EL (cell line): ENCODE data around the gene MSI2.

Experiments used
- DNase-seq: peaks from one replicate; pipeline ENCODE4 v3.0.0-alpha.2; 2016

The MSI2 gene

DNA sequence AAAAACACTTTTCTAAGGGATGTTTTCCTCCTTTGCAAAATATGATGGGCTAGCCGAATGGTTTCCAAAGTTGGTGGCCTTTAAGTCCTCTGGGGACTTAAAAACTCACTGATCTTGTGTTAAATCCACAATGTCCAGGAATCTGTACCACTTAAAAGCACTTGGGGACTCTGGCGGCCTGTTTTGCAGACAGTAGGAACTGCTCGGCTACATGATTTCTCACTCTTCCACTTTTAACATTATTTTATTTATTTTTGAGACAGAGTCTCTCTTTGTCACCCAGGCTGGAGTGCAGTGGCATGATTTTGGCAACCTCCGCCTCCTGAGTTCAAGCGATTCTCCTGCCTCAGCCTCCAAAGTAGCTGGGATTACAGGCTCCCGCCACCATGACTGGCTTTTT is 9.1 kb upstream of the MSI2 start:
- no peak for DNase-seq

DNA sequence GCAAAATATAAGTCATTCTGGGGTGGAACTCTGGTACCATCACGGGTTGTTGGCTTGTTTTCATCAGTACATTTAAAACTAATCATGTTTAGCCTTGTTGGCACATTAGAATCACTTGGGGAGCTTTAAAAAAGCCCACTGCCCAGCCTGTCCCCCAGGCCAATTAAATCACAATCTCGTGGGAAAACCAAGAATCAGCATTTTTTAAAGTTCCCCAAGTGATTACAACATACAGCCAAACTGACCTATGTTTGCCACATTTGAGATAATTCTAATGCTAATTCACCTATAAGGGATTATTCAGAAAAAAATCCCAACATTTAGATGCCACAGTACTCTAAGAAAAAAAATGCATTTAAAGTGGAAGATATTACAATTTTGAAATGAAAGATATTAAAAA is 8.4 kb upstream of the MSI2 start:
- no peak for DNase-seq

DNA sequence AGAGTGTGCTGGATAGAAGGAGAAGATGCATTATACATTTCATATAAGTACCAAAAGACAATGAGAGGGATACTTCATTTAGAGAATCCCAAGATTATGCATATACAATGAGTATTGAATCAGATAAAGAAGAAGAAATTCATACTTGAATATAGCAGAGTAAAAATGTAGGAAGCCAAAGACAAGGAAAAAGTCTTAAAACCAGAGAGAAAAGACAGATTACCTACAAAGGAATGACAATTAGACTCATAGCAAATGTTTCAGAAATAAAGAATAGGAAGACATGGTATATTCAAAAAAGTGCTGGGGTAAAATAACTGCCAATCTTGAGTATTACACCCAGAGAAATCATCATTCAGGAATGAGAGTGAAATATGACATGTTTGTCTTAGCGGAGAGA is 6.8 kb upstream of the MSI2 start:
- DNase-seq = no peak

DNA sequence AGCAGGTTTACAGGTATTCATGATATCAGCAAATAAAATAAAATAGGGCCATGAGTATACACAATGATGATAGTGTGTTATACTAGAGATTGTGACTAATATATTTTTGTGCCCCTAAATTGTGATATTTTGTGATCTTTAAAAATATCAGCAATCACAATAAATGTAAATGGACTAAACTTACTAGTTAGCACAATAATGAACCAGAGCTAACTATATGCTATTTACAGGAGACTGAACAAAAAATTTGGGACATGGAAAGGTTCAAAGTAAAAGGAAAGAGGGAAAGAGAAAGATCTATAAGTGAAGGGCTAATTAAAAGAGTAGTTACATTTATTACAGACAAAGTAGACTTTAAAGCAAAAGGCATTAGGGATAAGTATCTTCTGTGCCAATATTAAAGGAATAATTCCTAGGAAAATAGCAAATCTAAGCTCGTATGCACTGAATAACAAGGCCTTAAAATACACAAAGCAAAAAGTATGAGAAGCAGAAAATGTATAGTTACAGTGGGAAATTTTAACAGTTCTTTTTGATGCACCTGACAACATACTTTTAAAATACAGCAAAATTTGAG is 5.0 kb upstream of the MSI2 start:
- no peak for DNase-seq

DNA sequence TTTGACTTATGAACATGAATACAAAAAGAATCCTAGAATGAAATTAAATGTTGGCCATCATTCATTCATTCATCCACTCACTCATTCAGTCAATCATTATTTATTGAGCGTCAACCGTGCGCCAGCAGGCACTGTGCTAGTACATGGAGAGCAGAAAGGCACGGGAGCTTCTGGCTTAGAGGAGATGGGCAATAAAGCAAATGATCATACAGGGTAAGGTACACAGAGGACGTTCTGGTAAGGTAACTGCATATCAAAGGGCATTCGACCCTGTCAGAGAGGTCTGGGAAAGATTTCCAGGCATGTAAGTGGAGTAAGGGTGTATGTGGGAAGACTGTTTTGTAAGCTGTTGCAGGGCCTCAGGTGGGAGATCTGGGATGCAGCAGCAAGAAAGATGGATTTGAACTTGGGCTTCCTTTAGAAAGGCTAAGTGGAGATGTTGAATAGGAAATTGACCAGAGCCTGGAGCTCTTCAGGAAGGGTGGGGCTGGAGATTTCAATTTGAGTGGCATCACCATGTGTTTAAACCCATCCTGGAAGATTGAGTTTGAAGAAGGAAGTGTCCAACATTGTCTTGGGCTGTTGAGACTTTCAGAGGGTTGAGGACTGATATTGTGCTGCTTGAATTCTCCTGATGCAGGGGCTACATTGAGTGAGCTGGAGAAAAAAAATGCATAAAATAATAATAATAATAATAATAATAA is 2.8 kb upstream of the MSI2 start:
- no peak for DNase-seq

DNA sequence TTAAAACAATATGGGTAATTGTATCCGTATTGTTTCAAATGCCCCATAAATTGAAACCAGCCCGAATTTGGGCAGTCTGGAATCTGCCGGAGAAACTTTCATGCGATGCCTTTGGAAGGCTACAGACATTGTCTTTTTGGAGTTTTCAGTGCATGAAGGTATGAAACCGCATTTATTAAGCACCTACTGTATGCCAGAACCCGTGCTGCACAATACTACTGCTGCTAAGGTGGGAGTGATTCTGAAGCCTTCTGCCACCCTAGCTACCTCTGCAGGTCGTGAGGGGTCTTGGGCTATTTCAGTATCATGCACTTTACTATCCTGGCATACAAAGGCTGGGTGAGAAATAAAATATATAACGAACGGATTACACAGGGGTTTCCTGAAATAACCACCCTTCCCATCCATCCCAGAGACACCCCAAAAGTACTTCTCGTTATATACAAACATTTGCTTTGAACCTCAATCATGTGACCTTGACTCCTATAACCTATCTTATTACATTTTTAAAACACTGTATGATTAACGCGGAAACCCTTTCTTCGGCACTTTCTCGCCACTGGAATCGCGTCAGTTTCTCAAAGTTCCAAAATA is 1.0 kb upstream of the MSI2 start:
- no peak for DNase-seq

DNA sequence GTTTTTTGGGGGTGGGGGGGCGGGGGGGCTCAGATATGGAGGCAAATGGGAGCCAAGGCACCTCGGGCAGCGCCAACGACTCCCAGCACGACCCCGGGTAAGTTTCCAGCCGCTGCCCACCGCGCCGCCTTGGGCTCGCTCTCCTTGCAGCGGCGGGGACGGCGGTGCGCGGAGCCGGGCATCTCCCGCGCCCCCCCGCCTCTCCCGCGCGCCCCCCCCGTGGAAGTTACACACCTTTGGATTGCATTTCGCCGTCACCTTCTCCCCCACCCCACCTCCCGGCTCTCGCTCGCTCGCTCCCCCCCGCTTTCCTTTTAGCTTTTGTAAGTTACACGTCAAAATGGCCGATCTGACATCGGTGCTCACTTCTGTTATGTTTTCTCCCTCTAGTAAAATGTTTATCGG is 387 bp downstream of the MSI2 start:
- peak; percentile 25 for DNase-seq

DNA sequence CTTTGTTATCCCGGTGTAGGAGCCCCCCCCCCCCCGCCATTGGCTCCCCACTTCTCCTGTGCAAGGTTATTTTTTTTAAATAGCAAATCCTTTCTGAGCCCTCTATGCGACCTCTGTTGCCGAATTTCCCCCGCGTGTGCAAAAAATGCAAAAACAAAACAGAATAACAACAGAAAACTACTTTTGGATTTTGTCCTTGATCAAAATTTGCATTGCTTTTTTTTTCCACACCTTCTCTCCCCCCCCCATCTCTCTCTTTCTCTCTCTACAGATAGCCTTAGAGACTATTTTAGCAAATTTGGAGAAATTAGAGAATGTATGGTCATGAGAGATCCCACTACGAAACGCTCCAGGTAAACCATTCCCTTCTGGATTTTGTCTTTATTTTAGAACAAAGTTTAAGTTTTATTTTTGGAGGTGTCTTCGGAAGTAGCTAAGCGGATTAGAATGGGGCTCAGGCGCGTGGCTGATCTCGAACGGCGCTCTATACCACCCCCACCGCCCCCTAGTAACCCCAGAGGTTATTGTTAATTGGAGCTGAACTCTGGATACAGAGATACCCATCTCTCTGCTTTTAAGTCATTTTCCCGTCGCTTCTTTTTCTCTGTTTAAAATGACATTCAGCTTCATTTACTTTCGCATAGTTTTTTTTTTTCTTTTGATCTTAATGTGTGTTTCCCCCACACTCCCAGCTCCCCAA is 1.0 kb downstream of the MSI2 start:
- DNase-seq = peak; percentile 8

DNA sequence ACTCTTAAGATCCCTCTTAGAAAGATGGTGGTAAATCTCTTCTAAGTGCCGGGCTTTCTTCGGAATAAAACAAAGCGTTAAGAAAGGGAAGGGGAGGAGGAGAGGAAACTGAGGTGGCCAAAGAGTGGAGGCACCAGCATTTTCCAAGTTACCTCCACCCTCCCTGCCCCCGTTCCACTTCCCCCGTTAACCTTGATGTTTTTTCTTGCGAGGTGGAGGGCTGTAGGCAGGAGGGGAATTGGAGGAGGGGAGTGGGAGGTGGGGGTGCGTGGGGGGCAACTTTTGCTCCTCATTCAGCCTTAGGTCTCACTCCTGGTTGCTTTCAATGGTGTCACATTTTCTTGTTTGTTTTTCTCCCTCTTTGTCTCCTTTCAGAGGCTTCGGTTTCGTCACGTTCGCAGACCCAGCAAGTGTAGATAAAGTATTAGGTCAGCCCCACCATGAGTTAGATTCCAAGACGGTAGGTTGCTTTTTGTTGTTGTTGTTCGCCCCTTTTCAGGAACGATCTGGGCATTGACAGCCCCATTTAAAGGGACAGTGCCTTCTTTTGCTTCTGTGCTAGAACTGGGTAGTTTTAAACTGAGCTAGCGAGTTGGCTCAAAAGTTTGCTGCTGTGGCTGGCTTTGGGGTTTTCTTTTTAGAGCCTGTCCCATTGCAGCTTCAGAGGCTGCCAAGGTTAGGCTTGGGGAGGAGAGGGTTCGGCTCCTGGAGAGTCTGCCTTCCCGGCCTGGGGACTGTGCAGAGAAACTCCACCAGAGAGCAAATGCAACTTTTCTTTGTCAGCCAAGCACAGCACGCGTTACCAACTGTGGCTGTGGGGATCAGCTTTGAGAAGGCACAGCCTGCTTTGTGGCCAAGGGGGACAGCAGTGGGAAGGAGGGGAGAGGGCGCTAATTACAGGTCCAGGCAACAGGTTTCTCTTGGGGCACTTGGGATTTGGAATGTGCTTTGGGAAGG is 1.9 kb downstream of the MSI2 start:
- DNase-seq = no peak

DNA sequence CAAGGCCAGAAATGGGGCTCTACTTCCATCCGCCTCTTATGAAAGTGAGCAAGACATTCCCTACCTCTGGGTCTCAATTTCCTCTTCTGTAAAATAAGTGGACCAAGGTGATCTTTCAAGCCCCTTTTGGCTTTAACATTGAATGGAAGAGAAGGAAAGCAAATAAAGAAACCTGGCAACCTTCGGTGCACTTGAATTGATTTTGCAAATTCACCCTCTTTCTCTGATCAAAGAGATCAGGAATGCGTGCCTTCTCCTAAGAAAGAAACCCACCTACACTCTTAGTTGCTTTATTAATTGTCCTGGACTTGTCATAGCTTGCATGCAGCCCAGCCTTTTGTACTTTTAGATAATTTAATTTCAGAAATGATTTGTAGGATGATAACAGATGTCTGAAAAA is 3.0 kb downstream of the MSI2 start:
- DNase-seq = no peak

DNA sequence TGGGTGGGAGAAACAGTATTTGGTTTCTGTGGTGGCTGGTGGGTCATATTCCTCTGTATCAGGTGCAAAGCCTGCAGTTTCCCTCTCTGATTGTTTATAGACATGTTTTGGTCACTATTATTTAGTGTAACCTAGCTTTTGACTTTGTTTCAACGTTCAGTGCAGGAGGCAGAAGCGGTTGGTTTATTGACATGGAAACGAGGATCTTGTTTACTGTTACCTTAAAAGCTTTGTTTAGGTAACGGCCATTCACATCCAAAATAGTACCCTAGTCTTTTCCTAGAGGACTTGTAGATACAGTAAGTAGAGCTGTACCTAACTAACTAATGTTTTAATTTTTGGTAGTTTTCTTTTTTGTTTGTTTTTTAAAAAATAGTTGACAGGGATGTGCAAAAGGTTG is 3.5 kb downstream of the MSI2 start:
- DNase-seq = no peak

DNA sequence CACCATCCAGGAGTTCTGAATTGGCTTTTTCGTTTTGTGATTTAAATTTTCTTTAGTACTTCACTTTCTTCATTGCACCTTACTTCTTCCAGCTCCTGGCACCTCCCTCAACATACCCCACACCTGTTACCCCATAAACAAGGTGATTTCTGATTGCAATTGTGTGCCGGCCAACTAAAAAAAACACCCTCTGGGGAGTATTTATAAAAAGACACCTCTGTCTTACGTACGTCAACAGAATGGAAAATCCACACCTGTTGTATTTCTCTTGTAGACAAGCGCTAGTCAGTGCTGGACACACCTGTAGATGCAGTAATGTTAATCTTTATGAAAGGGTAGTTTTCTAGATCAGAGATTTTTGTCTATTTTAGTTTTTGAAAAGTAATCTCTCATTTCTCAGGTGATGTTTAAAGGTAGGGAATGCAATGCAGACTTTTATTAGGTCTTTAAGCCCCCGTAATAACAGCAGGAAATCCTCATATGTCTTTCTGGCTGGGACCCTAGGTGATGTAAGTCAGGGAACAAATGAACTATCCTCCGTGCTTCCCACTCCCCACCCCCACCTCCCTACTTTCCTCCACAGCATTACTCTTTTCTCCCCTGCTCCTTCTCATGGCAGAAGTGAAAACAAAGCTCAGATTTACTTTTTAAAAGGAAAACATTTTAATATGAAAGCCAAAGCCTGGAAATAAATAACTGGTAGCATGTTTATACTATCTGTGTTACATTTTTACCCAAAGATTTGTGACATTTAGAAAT is 4.2 kb downstream of the MSI2 start:
- DNase-seq = no peak

DNA sequence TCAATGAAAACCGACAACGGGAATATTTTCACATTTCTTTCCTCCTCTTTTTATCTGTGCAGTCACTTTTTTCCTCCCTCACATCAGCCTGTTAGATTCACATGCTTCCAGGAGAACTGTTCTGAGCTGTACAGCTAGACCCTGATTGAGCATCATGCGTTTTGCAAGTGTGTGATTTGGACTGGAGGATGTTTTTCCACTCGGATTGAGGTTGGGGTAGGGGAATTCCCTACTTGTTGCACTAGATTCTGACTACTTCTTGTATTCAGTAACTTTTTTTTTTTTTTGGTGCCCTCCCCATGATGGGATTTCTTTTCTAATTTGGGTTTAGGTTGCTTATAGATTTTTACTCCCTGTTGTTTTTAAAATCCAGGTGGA is 4.8 kb downstream of the MSI2 start:
- DNase-seq = no peak

DNA sequence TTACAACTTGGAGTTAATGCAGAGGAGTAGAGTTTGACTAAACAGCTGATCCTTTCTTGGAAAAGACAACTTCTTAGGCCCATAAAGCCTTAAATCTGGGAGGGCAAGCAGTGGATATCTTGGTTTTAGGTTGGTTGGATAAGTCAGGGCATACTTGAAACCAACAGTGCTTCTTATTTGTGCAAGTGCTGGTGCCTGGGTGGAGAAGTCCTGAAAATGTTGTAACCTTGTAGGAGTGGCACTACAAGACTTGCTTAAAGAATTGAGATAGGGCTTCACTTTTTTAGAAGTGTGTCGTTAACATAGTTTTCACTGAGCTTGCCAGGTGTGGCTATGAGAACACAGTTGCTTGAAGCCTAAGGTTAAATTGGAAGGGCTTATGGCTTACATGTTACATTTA is 6.2 kb downstream of the MSI2 start:
- no peak for DNase-seq

DNA sequence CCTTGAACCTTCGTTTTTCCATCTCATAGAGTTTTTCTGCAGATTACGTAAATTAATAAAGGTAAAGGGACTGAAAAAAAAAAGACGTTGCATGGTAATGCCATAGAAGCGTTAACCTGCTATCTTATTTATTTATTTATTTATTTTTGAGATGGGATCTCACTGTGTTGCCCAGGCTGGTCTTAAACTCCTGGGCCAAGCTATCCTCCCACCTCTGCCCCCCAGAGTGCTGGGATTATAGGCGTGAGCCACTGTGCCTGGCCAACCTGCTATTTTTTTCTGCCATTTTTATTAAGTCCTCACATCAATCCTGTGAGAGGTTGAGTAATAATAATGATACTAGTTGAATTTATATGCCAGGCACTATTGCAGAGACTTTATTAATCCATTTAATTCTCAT is 7.9 kb downstream of the MSI2 start:
- DNase-seq = no peak

DNA sequence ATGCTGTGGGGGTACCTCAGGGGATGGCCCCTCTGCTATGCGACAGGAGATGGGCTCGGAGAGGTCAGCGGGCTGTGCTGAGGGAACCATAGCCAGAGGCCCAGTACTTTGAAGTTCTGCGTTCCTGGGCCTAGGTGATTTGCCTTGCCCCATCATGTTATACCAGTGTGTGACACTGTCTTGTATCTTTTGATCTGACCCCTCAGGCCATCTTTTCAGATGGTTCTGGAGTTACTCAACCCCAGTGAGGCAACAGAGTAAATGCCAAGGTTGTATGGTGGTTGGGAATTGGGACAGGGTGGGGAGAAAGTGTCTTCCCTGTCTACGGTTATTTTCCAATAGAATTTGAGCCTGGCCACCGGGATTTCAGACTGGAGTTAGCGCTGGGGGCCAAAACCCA is 8.5 kb downstream of the MSI2 start:
- peak; percentile 24 for DNase-seq

DNA sequence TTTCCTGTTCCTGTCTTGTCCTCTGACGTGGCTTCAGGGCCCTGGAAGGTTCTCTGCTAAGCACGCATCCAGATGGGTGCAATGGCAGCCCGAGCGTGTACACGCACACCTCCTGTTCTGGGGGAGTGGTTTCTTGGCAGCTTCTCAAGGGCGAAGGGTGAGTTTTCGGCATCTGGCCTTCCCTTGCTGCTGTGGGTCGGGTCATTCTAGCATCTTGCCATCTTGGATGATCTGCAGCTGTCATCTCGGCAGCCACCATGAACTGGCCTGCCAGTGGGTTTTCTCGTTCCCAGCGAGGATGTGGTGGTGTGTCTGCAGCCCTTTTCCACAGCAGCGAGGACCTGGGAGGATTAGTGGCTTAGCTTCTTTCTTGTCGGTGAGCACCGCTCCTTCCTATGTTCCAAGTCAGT is 10.6 kb downstream of the MSI2 start:
- no peak for DNase-seq

DNA sequence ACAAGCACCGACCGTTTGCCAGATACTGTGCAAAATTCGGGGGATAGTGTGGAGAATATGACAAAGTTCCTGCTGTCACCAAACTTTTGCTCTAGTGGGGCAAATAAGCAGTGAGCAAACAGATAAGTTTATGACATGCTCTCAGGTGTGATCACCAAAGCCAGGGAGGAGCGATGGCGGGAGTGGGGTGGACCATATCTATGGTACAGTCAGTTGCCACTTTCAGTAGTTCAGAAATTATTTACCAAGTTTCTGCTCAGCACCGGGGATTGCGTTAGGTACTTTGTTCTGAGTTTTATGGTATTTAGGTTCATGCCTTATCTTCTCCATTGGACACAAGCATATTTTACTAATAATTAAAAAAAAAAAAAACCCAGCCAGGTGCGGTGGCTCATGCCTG is 11.9 kb downstream of the MSI2 start:
- DNase-seq = no peak

DNA sequence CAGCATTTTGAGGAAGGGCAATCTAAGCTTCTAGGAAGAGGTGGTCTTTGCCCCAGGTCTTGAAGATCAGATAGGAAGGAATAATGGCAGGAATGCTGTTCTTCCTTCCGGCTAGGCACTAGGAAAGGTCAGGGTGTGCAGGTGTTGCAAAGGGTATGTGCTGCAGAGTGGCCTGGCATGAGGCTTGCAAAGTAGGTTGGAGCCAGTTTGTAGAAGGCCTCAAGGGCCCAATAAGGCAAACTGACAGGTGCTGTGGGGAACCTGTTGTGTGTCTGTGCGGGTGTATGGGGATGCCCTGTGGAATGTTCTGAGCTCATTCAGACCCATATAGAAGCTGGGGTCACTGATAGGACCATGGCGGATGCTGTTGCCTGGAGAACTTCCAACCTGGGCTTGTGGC is 12.7 kb downstream of the MSI2 start:
- DNase-seq = no peak

DNA sequence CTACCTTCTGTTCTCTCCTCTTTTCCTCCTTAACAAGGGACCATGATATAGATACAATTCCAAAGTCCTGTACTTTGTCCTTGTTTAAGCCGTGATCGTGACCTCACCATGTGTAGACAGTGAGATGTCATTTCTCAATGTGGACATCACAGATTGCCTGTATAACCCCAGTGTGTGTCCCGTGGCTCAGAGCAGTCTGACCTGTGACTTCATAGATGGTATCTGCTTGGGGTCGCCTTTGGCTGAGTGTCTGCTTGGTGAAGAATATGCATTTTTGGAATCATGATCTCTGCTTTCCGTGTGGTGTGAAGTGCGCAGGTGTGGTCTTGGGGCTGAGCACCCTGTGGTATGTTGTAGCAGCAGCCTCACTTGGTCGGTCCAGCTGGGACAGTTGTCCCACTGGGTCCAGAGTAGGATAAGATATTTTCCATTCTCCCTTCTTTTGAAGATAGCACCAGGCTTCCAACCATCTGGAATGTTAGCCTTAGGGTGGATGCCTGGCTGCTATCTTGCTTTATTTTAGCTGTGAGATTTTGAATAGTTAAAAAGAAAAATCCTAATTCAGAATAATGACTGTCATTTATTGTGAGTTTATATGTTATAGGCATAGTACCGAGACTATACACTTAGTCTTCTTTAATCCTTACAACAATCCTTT is 13.4 kb downstream of the MSI2 start:
- DNase-seq = no peak

DNA sequence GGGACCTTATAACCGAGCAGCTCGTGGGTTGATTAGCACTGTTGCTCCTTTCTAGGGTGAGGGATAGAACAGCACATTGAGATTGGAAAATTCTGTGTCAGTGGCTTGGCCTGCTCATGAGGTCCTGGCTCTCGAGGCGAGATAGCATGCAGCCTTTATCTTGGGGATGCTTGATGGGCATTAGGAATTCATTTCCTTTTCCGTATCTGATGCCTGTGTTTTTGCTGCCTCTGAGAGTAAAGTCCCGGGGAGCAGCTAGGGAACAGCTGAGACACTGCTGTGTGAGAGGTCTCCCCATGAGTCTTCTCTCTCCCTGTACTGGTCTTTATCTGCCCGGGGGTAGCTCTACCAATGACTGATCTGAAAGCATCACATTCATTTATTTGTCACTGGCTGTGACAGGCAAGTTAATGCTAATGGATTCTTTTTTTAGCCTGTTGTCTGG is 14.5 kb downstream of the MSI2 start:
- DNase-seq = no peak

DNA sequence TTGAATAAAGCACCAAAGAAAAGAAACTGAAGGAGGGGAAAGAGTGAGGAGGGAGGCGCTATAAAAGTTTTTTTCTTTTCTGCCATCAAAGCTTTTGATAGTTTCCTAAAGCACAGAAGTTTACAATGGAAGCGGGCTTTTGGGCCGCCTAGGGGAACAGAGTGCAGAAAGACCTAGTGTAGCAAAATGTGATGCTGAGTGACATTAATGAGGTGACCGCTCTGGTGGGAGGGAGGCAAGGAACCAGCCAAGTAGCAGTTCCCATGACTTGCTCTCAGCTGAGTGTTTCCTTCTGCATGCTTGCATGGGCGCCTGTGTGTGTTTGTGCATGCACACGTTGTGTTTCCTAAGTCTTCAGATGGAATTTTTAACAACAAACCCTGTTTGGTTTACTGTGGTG is 15.5 kb downstream of the MSI2 start:
- DNase-seq = no peak
